ENCODE measurements around the gene BPIFB3.

DNA sequence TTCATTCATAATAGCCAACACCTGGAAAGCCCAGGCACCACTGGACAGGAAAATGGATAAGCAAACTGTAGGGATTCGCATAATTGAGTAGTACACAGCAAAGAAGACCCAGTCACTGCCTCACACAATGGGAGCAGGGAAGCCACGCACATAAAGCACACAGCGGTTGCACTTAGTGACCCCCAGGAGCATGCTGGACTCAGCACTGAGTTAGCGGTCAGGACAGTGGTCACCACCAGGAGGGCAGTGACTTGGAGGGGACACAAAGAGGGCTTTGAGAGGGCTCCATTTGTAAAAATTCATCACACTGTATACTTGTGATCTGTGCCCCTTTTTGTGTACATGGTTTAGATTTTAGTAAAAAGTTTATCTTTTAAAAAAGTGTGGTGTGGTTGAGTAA is 2.4 kb upstream of the BPIFB3 start:
- TF ChIP-seq CTCF (conservative IDR thresholded peaks at IDR 0.05; ENCODE audit: low read depth, low read length) (no peak), BHLHE40 (IDR thresholded peaks at IDR 0.05; ENCODE audit: low read depth, low read length) (no peak), USF2 (IDR thresholded peaks at IDR 0.05; ENCODE audit: low read depth, low read length) (no peak), MXI1 (IDR thresholded peaks at IDR 0.05; ENCODE audit: borderline replicate concordance, low read depth, low read length) (no peak), POLR2A (IDR thresholded peaks at IDR 0.05; ENCODE audit: low read depth, low read length) (no peak), ELK1 (IDR thresholded peaks at IDR 0.05; ENCODE audit: borderline replicate concordance, low read depth, low read length) (no peak), RFX5 (IDR thresholded peaks at IDR 0.05; ENCODE audit: low read depth, low read length) (no peak), MAFK (IDR thresholded peaks at IDR 0.05; ENCODE audit: low read depth, low read length) (no peak), RAD21 (IDR thresholded peaks at IDR 0.05; ENCODE audit: low read length) (no peak), MAZ (IDR thresholded peaks at IDR 0.05; ENCODE audit: borderline replicate concordance, low read depth, low read length) (no peak), CEBPB (IDR thresholded peaks at IDR 0.05; ENCODE audit: low read depth, low read length) (no peak), SMC3 (IDR thresholded peaks at IDR 0.05; ENCODE audit: low read depth, low read length) (no peak), FOS (IDR thresholded peaks at IDR 0.05; ENCODE audit: low read depth, low read length) (no peak)

All from IMR-90 (cell line).